Tibial nerve (tissue), 4 donors: ENCODE measurements around the gene SHC4.
"Not testable (repeated sequence)": the region's sequence is repeated elsewhere in the genome, so short reads cannot be mapped to it uniquely, and the experiment has no call there.

Experiments used
- EP300 ChIP-seq, 2 donors: sonication (generic); formaldehyde crosslinking; IDR thresholded peaks; one replicate each; pipeline ENCODE4 v1.6.1; 2017; ENCODE audit warnings: antibody characterized with exemption in 2 of 2, mild to moderate bottlenecking in 1 of 2
- TF ChIP-seq, protein P1 (sequence below), 5 experiments: fragments of 200-600 bp in 3 of 5; fragments of 450-650 bp in 2 of 5; sonication (generic) in 3 of 5; IDR thresholded peaks; one replicate each; pipeline ENCODE4 v1.5.1; 2016 to 2019; ENCODE audit warnings: antibody characterized with exemption in 5 of 5, mild to moderate bottlenecking in 3 of 5, moderate library complexity in 2 of 5

DNA sequence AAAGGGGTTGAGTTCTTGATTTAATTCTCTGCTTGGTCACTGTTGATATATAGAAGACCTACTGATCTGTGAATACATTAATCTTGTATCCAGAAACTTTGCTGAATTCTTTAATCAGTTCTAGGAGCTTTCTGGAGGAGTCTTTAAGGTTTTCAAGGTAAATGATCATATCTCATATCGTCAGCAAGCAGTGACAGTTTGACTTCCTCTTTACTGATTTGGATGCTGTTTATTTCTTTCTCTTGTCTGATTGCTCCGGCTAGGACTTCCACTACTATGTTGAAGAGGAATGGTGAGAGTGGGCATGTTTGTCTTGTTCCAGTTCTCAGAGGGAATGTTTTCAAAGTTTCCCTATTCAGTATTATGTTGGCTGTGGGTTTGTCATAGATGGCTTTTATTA, 54.4 kb downstream of the SHC4 start:
- TF ChIP-seq, protein P1, sequence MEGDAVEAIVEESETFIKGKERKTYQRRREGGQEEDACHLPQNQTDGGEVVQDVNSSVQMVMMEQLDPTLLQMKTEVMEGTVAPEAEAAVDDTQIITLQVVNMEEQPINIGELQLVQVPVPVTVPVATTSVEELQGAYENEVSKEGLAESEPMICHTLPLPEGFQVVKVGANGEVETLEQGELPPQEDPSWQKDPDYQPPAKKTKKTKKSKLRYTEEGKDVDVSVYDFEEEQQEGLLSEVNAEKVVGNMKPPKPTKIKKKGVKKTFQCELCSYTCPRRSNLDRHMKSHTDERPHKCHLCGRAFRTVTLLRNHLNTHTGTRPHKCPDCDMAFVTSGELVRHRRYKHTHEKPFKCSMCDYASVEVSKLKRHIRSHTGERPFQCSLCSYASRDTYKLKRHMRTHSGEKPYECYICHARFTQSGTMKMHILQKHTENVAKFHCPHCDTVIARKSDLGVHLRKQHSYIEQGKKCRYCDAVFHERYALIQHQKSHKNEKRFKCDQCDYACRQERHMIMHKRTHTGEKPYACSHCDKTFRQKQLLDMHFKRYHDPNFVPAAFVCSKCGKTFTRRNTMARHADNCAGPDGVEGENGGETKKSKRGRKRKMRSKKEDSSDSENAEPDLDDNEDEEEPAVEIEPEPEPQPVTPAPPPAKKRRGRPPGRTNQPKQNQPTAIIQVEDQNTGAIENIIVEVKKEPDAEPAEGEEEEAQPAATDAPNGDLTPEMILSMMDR (IDR thresholded peaks at IDR 0.05), result not testable (repeated sequence)
- TF ChIP-seq EP300 (IDR thresholded peaks at IDR 0.05), result not testable (repeated sequence)
